ENCODE data around the gene YEATS2. TPM values are rescaled to one million over a fixed set of nuclear protein-coding genes. Genes with fewer than 3 reads are reported as not detected.
"Not testable (repeated sequence)": the region's sequence is repeated elsewhere in the genome, so short reads cannot be mapped to it uniquely, and the experiment has no call there.

YEATS2 gene
- total and polyA plus RNA-seq, 2 experiments from 2014 or later: 15.2 to 72.8 TPM

DNA sequence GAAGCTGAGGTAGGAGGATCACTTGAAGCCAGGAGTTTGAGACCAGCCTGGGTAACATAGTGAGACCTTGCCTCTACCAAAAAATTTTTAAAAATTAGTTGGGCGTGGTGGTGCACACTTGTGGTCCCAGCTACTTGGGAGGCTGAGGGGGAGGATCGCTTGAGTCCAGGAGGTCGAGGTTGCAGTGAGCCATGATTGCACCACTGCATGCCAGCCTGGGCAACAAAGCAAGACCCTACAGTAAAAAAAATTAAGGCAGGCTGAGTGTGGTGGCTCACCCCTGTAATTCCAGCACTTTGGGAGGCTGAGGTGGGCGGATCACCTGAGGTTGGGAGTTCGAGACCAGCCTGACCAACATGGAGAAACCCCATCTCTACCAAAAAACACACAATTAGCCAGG is 8.0 kb upstream of the YEATS2 start:
- not testable (repeated sequence) for H3K4me2 ChIP-seq; H3K27me3 ChIP-seq (ENCODE audit: insufficient read depth); H3K36me3 Mint-ChIP-seq (ENCODE audit: low read depth); H2AFZ ChIP-seq; H3K27ac Mint-ChIP-seq; H3K4me3 ChIP-seq; H4K20me1 ChIP-seq (replicated peaks; ENCODE audit: insufficient read depth); H3K27ac ChIP-seq (ENCODE audit: low read depth); DNase-seq (ENCODE audit: low spot score); H3K9me3 Mint-ChIP-seq; H3K79me2 ChIP-seq (replicated peaks; ENCODE audit: insufficient read depth); H3K9me2 ChIP-seq (ENCODE audit: insufficient read depth); H3K4me3 Mint-ChIP-seq; H3F3A ChIP-seq (replicated peaks; ENCODE audit: low read depth); H3K36me3 ChIP-seq (ENCODE audit: insufficient read depth); H3K4me1 ChIP-seq (ENCODE audit: insufficient read depth); H3K27me3 Mint-ChIP-seq (ENCODE audit: insufficient read depth, low read depth, poor library complexity); H3K4me1 Mint-ChIP-seq; ATAC-seq

DNA sequence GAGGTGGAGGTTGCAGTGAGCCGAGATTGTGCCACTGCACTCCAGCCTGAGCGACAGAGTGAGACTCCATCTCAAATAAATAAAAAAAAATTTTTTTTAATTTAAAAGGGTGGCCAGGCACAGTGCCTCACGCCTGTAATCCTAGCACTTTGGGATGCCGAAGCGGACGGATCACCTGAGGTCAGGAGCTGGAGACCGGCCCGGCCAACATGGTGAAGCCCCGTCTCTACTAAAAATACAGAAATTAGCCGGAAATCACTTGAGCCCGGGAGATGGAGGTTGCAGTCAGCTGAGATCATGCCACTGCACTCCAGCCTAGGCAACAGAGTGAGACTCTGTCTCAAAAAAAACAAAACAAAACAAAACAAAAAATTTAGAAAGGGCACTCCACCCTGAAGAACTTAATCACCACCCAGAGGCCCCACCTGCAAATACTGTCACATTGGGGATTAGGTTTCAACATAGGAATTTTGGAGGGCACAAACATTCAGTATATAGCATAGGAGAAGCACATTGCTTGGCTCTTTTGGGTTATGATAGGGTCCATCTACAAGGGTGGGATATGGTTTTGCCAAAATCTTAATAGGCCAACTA is 7.1 kb upstream of the YEATS2 start:
- no peak overlapping the region; the same call in 1 of the 2 replicates for H3K27ac Mint-ChIP-seq
- Histone ChIP-seq H3K4me1 (ENCODE audit: insufficient read depth) (no peaks in the 10 kb centered on the region), H3K4me3 (no peak overlapping the region), H3K4me2 (no peak overlapping the region), H3K79me2 (replicated peaks; ENCODE audit: insufficient read depth) (no peaks in the 10 kb centered on the region), H3F3A (replicated peaks; ENCODE audit: low read depth) (no peaks in the 10 kb centered on the region), H3K36me3 (ENCODE audit: insufficient read depth) (no peaks in the 10 kb centered on the region), H2AFZ (no peak overlapping the region), H3K27me3 (ENCODE audit: insufficient read depth) (no peaks in the 10 kb centered on the region), H3K27ac (ENCODE audit: low read depth) (no peak overlapping the region), H3K9me2 (ENCODE audit: insufficient read depth) (no peaks in the 10 kb centered on the region), H4K20me1 (replicated peaks; ENCODE audit: insufficient read depth) (no peaks in the 10 kb centered on the region)
- ATAC-seq: no peak
- DNase-seq (ENCODE audit: low spot score): no peak
- no peaks in the 10 kb centered on the region for H3K9me3 Mint-ChIP-seq
- no peaks in the 10 kb centered on the region for H3K36me3 Mint-ChIP-seq (ENCODE audit: low read depth)
- no peak overlapping the region for H3K4me3 Mint-ChIP-seq
- no peak for TF ChIP-seq CREB1 (CRISPR knock-in tag; IDR thresholded peaks at IDR 0.05; ENCODE audit: low read depth)
- TF ChIP-seq, protein P1, sequence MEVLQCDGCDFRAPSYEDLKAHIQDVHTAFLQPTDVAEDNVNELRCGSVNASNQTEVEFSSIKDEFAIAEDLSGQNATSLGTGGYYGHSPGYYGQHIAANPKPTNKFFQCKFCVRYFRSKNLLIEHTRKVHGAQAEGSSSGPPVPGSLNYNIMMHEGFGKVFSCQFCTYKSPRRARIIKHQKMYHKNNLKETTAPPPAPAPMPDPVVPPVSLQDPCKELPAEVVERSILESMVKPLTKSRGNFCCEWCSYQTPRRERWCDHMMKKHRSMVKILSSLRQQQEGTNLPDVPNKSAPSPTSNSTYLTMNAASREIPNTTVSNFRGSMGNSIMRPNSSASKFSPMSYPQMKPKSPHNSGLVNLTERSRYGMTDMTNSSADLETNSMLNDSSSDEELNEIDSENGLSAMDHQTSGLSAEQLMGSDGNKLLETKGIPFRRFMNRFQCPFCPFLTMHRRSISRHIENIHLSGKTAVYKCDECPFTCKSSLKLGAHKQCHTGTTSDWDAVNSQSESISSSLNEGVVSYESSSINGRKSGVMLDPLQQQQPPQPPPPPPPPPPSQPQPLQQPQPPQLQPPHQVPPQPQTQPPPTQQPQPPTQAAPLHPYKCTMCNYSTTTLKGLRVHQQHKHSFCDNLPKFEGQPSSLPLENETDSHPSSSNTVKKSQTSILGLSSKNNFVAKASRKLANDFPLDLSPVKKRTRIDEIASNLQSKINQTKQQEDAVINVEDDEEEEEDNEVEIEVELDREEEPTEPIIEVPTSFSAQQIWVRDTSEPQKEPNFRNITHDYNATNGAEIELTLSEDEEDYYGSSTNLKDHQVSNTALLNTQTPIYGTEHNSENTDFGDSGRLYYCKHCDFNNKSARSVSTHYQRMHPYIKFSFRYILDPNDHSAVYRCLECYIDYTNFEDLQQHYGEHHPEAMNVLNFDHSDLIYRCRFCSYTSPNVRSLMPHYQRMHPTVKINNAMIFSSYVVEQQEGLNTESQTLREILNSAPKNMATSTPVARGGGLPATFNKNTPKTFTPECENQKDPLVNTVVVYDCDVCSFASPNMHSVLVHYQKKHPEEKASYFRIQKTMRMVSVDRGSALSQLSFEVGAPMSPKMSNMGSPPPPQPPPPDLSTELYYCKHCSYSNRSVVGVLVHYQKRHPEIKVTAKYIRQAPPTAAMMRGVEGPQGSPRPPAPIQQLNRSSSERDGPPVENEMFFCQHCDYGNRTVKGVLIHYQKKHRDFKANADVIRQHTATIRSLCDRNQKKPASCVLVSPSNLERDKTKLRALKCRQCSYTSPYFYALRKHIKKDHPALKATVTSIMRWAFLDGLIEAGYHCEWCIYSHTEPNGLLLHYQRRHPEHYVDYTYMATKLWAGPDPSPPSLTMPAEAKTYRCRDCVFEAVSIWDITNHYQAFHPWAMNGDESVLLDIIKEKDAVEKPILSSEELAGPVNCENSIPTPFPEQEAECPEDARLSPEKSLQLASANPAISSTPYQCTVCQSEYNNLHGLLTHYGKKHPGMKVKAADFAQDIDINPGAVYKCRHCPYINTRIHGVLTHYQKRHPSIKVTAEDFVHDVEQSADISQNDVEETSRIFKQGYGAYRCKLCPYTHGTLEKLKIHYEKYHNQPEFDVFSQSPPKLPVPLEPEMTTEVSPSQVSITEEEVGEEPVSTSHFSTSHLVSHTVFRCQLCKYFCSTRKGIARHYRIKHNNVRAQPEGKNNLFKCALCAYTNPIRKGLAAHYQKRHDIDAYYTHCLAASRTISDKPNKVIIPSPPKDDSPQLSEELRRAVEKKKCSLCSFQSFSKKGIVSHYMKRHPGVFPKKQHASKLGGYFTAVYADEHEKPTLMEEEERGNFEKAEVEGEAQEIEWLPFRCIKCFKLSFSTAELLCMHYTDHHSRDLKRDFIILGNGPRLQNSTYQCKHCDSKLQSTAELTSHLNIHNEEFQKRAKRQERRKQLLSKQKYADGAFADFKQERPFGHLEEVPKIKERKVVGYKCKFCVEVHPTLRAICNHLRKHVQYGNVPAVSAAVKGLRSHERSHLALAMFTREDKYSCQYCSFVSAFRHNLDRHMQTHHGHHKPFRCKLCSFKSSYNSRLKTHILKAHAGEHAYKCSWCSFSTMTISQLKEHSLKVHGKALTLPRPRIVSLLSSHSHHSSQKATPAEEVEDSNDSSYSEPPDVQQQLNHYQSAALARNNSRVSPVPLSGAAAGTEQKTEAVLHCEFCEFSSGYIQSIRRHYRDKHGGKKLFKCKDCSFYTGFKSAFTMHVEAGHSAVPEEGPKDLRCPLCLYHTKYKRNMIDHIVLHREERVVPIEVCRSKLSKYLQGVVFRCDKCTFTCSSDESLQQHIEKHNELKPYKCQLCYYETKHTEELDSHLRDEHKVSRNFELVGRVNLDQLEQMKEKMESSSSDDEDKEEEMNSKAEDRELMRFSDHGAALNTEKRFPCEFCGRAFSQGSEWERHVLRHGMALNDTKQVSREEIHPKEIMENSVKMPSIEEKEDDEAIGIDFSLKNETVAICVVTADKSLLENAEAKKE (CRISPR knock-in tag; IDR thresholded peaks at IDR 0.05): no peak
- no peak for TF ChIP-seq REST (IDR thresholded peaks at IDR 0.05; ENCODE audit: unreplicated experiment)
- TF ChIP-seq NANOG (IDR thresholded peaks at IDR 0.05; ENCODE audit: borderline replicate concordance): no peak
- no peaks in the 10 kb centered on the region; the same call in 2 of the 3 replicates for H3K4me1 Mint-ChIP-seq
- H3K27me3 Mint-ChIP-seq (ENCODE audit: insufficient read depth, low read depth, poor library complexity): no peaks in the 10 kb centered on the region

Data from GM23338 (cell line).